Esophagus (tissue), 2 donors: Measurements from ENCODE around the gene RNF182. TPM values are rescaled to one million over a fixed set of nuclear protein-coding genes. Genes with fewer than 3 reads are reported as not detected.
"Not testable (repeated sequence)": the region's sequence is repeated elsewhere in the genome, so short reads cannot be mapped to it uniquely, and the experiment has no call there.

Source experiments
- H3K27ac ChIP-seq, 2 donors: one replicate each; pipeline ENCODE4 v1.5.1; 2013; ENCODE audit warnings: low read depth in 2 of 2, mild to moderate bottlenecking in 2 of 2, inconsistent platforms in 1 of 2, low read length in 1 of 2, moderate library complexity in 1 of 2
- H3K27me3 ChIP-seq, 2 donors: one replicate each; pipeline ENCODE4 v1.6.1; 2013; ENCODE audit warnings: low read length in 2 of 2, control low read depth in 1 of 2, mild to moderate bottlenecking in 1 of 2; ENCODE audit not compliant: insufficient read depth in 2 of 2, control insufficient read depth in 1 of 2
- H3K36me3 ChIP-seq, 2 donors: one replicate each; pipeline ENCODE4 v1.6.1; 2013; ENCODE audit warnings: low read length in 1 of 2; ENCODE audit not compliant: control insufficient read depth in 2 of 2, insufficient read depth in 2 of 2
- H3K4me1 ChIP-seq, 2 donors: one replicate each; pipeline ENCODE4 v1.6.1; 2013; ENCODE audit warnings: low read length in 1 of 2; ENCODE audit not compliant: control insufficient read depth in 2 of 2, insufficient read depth in 2 of 2
- H3K4me3 ChIP-seq, 2 donors: one replicate each; pipeline ENCODE4 v1.5.1; 2013; ENCODE audit warnings: low read length in 2 of 2, mild to moderate bottlenecking in 2 of 2, low read depth in 1 of 2, moderate library complexity in 1 of 2
- H3K9me3 ChIP-seq, 2 donors: one replicate each; pipeline ENCODE4 v1.6.1; 2013; ENCODE audit warnings: mild to moderate bottlenecking in 2 of 2, low read depth in 1 of 2, low read length in 1 of 2, moderate library complexity in 1 of 2; ENCODE audit not compliant: control insufficient read depth in 2 of 2, insufficient read depth in 1 of 2
- WGBS, 2 donors: extraction: QIAGEN DNeasy Blood & Tissue Kit; methylation state at CpG; one replicate each; pipeline ENCODE4 v1.1.7; 2013; 5-methylcytosine and 5-hydroxymethylcytosine counted together
- polyA plus RNA-seq, 2 donors: library from polyadenylated mRNA; stranded (reverse); fragments of 200-250 nt; gene quantifications; one replicate each; pipeline ENCODE4 v1.2.3, GENCODE V29; 2013
- donor health status: healthy with polysubstance abuse.
- donor health status: Bipolar disorder and iron deficiency.

RNF182 gene
- polyA plus RNA-seq, 2 donors = 0.06 to 0.08 TPM

- Histone ChIP-seq H3K27ac (no peak overlapping the region), H3K4me3 (no peak overlapping the region), H3K9me3 (no peaks in the 10 kb centered on the region), H3K4me1 (no peaks in the 10 kb centered on the region), H3K27me3 (no peaks in the 10 kb centered on the region), H3K36me3 (no peaks in the 10 kb centered on the region)
- WGBS, 2 donors = 86% methylated on average over 3 of the region's 3 CpGs
Measured at GRCh38 chr6:14009431-14009830, 84.7 kb downstream of the RNF182 start.

DNA sequence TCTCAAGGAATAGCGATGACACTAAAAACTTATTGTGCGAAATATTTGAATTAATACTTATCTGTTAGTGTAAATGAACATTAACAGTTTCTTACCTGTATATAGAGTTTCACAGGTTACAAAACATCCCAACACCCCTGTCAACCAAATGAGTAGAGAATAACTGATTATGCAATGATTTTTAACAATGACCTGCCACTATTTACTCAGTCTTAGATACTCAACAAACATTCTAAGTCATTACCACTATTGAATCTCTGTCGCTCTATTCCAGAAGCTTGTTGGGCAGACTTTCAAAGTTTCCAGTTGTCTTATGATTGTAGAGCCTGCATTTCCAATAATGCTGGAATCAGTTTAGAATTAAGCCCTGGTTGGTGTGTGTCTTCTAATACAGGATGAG, 85.5 kb downstream of the RNF182 start:
- H3K9me3 ChIP-seq = no peaks in the 10 kb centered on the region
- peaks cover 0 to 2% of the 10 kb centered on the region in 2 donors for H3K4me1 ChIP-seq
- H3K27ac ChIP-seq = no peak overlapping the region
- WGBS, 2 donors = 66 to 86% methylated on average over 3 of the region's 3 CpGs
- no peak overlapping the region for H3K4me3 ChIP-seq
- no peaks in the 10 kb centered on the region for H3K27me3 ChIP-seq
- H3K36me3 ChIP-seq = no peaks in the 10 kb centered on the region

GRCh38 chr6:14012313-14013030, 87.7 kb downstream of the RNF182 start:
- 95 to 96% methylated on average over 5 of the region's 5 CpGs for WGBS, 2 donors
- H3K4me1 ChIP-seq = peaks cover 0 to 2% of the 10 kb centered on the region in 2 donors
- H3K27me3 ChIP-seq = no peaks in the 10 kb centered on the region
- no peaks in the 10 kb centered on the region for H3K9me3 ChIP-seq
- H3K27ac ChIP-seq = no peak overlapping the region
- no peak overlapping the region for H3K4me3 ChIP-seq
- no peaks in the 10 kb centered on the region for H3K36me3 ChIP-seq

DNA sequence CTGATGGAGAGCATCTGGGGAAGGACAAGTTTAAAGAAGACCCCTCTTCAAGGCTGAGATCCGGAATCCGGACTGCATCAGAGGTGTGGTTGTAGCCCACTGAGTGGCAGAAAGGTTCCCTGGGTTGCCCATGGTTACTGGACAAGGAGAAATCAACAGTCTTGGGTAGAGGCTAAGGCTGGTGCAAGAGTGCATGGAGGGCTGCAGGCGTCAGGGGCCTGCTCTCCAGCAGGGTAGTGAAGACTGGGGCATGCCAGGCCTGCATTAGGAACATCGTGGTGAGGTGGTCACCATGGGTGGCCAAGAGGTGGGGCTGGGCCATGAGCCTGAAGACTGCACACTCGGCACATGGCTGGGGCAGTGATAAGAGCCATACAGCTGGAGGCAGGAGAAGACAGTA, 91.2 kb downstream of the RNF182 start:
- Histone ChIP-seq H3K27ac (no peak overlapping the region), H3K27me3 (no peaks in the 10 kb centered on the region), H3K36me3 (no peaks in the 10 kb centered on the region), H3K9me3 (no peaks in the 10 kb centered on the region), H3K4me1 (peaks cover 0 to 2% of the 10 kb centered on the region in 2 donors), H3K4me3 (no peak overlapping the region)
- WGBS, 2 donors = 87 to 88% methylated on average over 5 of the region's 5 CpGs

DNA sequence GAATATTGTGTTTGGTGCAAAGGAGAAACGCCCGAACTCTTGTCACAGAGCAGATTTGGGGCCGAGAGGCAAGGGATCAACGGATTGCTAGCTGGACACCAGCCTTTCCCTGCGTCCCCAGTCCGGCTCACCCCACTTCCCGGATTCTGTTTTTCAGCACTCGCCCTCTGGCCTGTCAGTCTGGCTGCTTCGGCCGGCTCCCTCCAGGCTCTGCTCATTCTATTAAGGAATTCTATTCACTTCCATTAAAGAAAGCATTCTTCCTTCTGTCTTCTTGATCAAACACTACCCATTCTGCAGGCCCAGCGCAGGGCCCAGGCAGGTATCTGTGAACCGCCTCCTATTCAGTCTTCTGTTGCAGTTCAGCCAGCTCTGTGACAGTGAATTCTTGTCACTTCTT, 91.7 kb downstream of the RNF182 start:
- H3K4me1 ChIP-seq = peaks cover 0 to 2% of the 10 kb centered on the region in 2 donors
- WGBS, 2 donors = 88% methylated on average over 12 of the region's 12 CpGs
- H3K27ac ChIP-seq = no peak overlapping the region
- H3K4me3 ChIP-seq = no peak overlapping the region
- H3K9me3 ChIP-seq = no peaks in the 10 kb centered on the region
- no peaks in the 10 kb centered on the region for H3K27me3 ChIP-seq
- H3K36me3 ChIP-seq = no peaks in the 10 kb centered on the region

DNA sequence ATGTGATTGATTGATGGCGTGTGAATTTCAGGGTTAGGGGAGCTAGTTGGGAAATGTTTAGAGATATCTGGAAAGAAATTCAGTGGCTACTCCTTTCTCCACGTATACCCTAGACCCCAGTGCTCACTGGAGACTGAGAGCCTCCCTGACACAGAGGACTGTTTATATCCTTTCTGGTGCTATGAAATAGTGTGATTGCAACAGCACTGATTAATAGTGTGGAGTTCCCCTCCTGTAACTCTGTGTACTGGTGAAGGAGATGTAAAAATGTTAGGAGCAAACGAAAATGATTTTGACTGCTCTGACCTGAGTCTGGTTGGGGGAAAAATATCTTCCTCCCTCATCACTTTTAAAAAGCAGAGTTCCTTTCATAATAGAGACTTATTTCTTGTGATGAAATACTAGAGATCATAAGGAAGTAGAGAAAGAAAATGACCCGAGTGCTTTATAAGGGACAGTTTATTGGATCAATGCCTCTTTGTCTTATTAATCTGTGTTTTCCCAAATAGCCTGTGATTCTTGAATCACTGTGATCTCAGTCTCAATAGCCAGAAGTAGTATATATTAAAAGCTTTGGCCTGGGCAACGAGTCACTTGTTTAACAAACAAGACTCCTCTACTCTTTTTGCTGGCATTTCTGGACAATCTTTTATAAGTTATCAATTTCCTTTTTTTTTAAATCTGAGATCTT, 92.3 kb downstream of the RNF182 start:
- H3K36me3 ChIP-seq = no peaks in the 10 kb centered on the region
- no peaks in the 10 kb centered on the region for H3K9me3 ChIP-seq
- 45 to 53% methylated on average over 5 of the region's 5 CpGs for WGBS, 2 donors
- H3K27ac ChIP-seq = no peak overlapping the region
- H3K4me1 ChIP-seq = peaks cover 0 to 2% of the 10 kb centered on the region in 2 donors
- H3K4me3 ChIP-seq = no peak overlapping the region
- H3K27me3 ChIP-seq = no peaks in the 10 kb centered on the region

- Histone ChIP-seq H3K9me3 (no peaks in the 10 kb centered on the region), H3K4me3 (no peak overlapping the region), H3K36me3 (no peaks in the 10 kb centered on the region), H3K27me3 (no peaks in the 10 kb centered on the region), H3K27ac (no peak overlapping the region), H3K4me1 (peaks cover 0 to 2% of the 10 kb centered on the region in 2 donors)
- WGBS, 2 donors = 88 to 93% methylated on average over 41 to 46 of the region's 46 CpGs
Measured at GRCh38 chr6:14017626-14018475, 93.1 kb downstream of the RNF182 start.

- H3K4me1 ChIP-seq, H3K27me3 ChIP-seq, H3K27ac ChIP-seq, H3K9me3 ChIP-seq, H3K36me3 ChIP-seq, H3K4me3 ChIP-seq: not testable (repeated sequence)
- 86 to 93% methylated on average over 6 of the region's 6 CpGs for WGBS, 2 donors
Measured at GRCh38 chr6:14018559-14018958, 93.8 kb downstream of the RNF182 start.

DNA sequence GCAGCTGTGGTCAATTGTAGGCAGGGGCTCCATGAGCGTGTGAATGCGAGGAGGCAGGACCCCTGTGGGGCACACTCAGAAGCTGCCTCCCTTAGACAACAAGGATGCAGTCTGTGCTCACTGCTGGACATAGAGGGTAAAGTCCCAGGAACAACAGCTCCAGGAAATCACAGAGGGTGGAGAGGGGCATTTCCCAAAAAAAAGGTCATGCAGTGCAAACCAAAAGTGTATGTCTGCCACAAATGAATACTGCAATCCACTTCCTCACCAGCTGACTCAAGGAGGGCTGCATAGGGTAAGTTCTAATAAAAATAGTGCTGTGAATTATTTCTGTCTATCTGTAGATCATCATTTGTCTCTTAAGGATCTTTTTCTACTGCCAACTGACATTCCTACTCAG, 95.8 kb downstream of the RNF182 start:
- no peaks in the 10 kb centered on the region for H3K36me3 ChIP-seq
- no peaks in the 10 kb centered on the region for H3K4me1 ChIP-seq
- H3K9me3 ChIP-seq = no peaks in the 10 kb centered on the region
- no peak overlapping the region for H3K27ac ChIP-seq
- WGBS, 2 donors = 94 to 99% methylated on average over 2 of the region's 2 CpGs
- H3K4me3 ChIP-seq = no peak overlapping the region
- no peaks in the 10 kb centered on the region for H3K27me3 ChIP-seq
